Activated CD8-positive, alpha-beta T cell treated with anti-CD3 and anti-CD28 coated beads for 36 hours (primary cell): ENCODE results near the gene AGAP2. TPM values are rescaled to one million over a fixed set of nuclear protein-coding genes. Genes with fewer than 3 reads are reported as not detected.
A peak's percentile ranks its signal among the peaks of the same experiment; 100 is the strongest.

Source experiments
- ATAC-seq: fragments of 200-7000 bp; cut with Tn5 transposase; one replicate; pipeline ENCODE4 v1.10.0; 2021; ENCODE audit warnings: mild to moderate bottlenecking, moderate library complexity
- CTCF ChIA-PET: fragments of 350-600 bp; sonication (Branson Sonifier 250); formaldehyde crosslinking; loops from one replicate; lab custom pipeline; 2021; ENCODE audit warnings: antibody characterized with exemption; lab: Charles Lee
- POLR2A ChIA-PET: fragments of 350-600 bp; sonication (Branson Sonifier 250); formaldehyde crosslinking; loops from one replicate; lab custom pipeline; 2021; ENCODE audit warnings: antibody characterized with exemption; lab: Charles Lee
- DNase-seq: peaks from one replicate; pipeline ENCODE4 v3.0.0-alpha.2; 2020
- H3K27ac Mint-ChIP-seq: one replicate; pipeline ENCODE4 v1.8.0; 2021; ENCODE audit warnings: mild to moderate bottlenecking, mixed read lengths
- H3K27me3 Mint-ChIP-seq: one replicate; pipeline ENCODE4 v1.8.0; 2021; ENCODE audit warnings: mixed read lengths
- H3K36me3 Mint-ChIP-seq: one replicate; pipeline ENCODE4 v1.8.0; 2021; ENCODE audit warnings: low read depth, mixed read lengths
- H3K4me1 Mint-ChIP-seq: one replicate; pipeline ENCODE4 v1.8.0; 2021; ENCODE audit warnings: low read depth, mixed read lengths
- H3K4me3 Mint-ChIP-seq: one replicate; pipeline ENCODE4 v1.8.0; 2021; ENCODE audit warnings: mild to moderate bottlenecking, moderate library complexity, mixed read lengths
- H3K9me3 Mint-ChIP-seq: one replicate; pipeline ENCODE4 v1.8.0; 2021; ENCODE audit warnings: mixed read lengths
- CTCF ChIP-seq: fragments of 200-600 bp; IDR thresholded peaks from one replicate; pipeline ENCODE4 v1.8.0; 2022; ENCODE audit warnings: antibody characterized with exemption, mild to moderate bottlenecking
- intact Hi-C: fragments of 100-400 bp; cut with micrococcal nuclease; formaldehyde crosslinking; loops from one replicate; pipeline ENCODE4 v1.10.0; 2022
- total RNA-seq, 2 experiments: library from RNA; stranded (reverse); gene quantifications; one replicate each; pipeline ENCODE4 v1.2.3, GENCODE V29; 2021

The AGAP2 gene
- total RNA-seq, 2 experiments from 2014 or later = 22.4 TPM

GRCh38 chr12:57754411-57755193 lies 16.1 kb upstream of the AGAP2 start, which contains the start of gene MARCHF9:
Gene MARCHF9 (plus strand): TSS chr12:57755103. CDS start chr12:57755529, 426 bp downstream.
- H3K9me3 Mint-ChIP-seq = no peaks in the 10 kb centered on the region
- peak within 1 kb of the TSS; percentile 79 for H3K4me3 Mint-ChIP-seq
- peaks cover 40% of the 10 kb centered on the region for H3K36me3 Mint-ChIP-seq
- H3K27ac Mint-ChIP-seq = peak within 1 kb of the TSS; percentile 56
- ChIA-PET CTCF (interaction anchor here (1.0 to 3.0 kb wide), 3 partner anchors 10 to 88 kb away, joined by 3 to 74 read pairs (median 6); partner anchors contain the start of gene CYP27B1), POLR2A (interaction anchor here (0.6 to 2.4 kb wide), 6 partner anchors 10 to 234 kb away, joined by 3 to 9 read pairs (median 6); partner anchors contain the start of genes CYP27B1, DDIT3, EEF1AKMT3 and METTL1)
- intact Hi-C loops = no loop called here
- H3K27me3 Mint-ChIP-seq = no peaks in the 10 kb centered on the region
- peaks cover 56% of the 10 kb centered on the region for H3K4me1 Mint-ChIP-seq
- DNase-seq = peak; percentile 89
- no peak for TF ChIP-seq CTCF
- ATAC-seq = peak; percentile 60

GRCh38 chr12:57753756-57754337 lies 15.3 kb upstream of the AGAP2 start:
- no peak for TF ChIP-seq CTCF
- Mint-ChIP-seq H3K9me3 (no peaks in the 10 kb centered on the region), H3K27me3 (no peaks in the 10 kb centered on the region), H3K4me3 (peak overlapping the region; percentile 74), H3K36me3 (peaks cover 42% of the 10 kb centered on the region), H3K4me1 (peaks cover 54% of the 10 kb centered on the region), H3K27ac (peak overlapping the region; percentile 56)
- ChIA-PET CTCF (interaction anchor here (1.0 to 1.2 kb wide), 2 partner anchors 11 to 89 kb away, joined by 3 to 6 read pairs; no protein-coding TSS in a partner anchor), POLR2A (interaction anchor here (0.6 to 2.3 kb wide), 5 partner anchors 11 to 233 kb away, joined by 3 to 8 read pairs (median 5); partner anchors contain the start of genes CYP27B1 and DDIT3)
- DNase-seq (no peak), ATAC-seq (no peak)
- intact Hi-C loops = no loop called here

GRCh38 chr12:57752668-57753000 lies 14.1 kb upstream of the AGAP2 start:
- no peaks in the 10 kb centered on the region for H3K27me3 Mint-ChIP-seq
- H3K36me3 Mint-ChIP-seq = peaks cover 45% of the 10 kb centered on the region
- no peak for TF ChIP-seq CTCF
- DNase-seq (no peak), ATAC-seq (no peak)
- no peaks in the 10 kb centered on the region for H3K9me3 Mint-ChIP-seq
- CTCF ChIA-PET = interaction anchor here (0.9 to 1.2 kb wide), 2 partner anchors 11 to 12 kb away, joined by 5 to 8 read pairs; no protein-coding TSS in a partner anchor
- H3K4me3 Mint-ChIP-seq = peak overlapping the region; percentile 86
- intact Hi-C loops = no loop called here
- H3K27ac Mint-ChIP-seq = peak overlapping the region; percentile 94
- H3K4me1 Mint-ChIP-seq = peaks cover 54% of the 10 kb centered on the region
- POLR2A ChIA-PET = interaction anchor here (0.8 to 1.2 kb wide), 2 partner anchors 11 to 31 kb away, joined by 3 to 11 read pairs; no protein-coding TSS in a partner anchor

GRCh38 chr12:57751788-57752667 lies 13.5 kb upstream of the AGAP2 start, which contains the start of gene CDK4:
Gene CDK4 (minus strand): TSS chr12:57752310. CDS start chr12:57751717, 593 bp downstream.
- ChIA-PET POLR2A (interaction anchor here (0.8 to 1.2 kb wide), 3 partner anchors 10 to 31 kb away, joined by 3 to 11 read pairs (median 4); partner anchors contain the start of gene CYP27B1), CTCF (interaction anchor here (0.8 to 1.2 kb wide), 3 partner anchors 10 to 31 kb away, joined by 3 to 8 read pairs (median 5); partner anchors contain the start of gene TSFM)
- H3K27me3 Mint-ChIP-seq = no peaks in the 10 kb centered on the region
- peak; percentile 100 for DNase-seq
- peaks cover 53% of the 10 kb centered on the region for H3K4me1 Mint-ChIP-seq
- no peak for TF ChIP-seq CTCF
- H3K36me3 Mint-ChIP-seq = peaks cover 48% of the 10 kb centered on the region
- ATAC-seq = peak; percentile 82
- intact Hi-C loops = no loop called here
- H3K4me3 Mint-ChIP-seq = peak within 1 kb of the TSS; percentile 86
- peak within 1 kb of the TSS; percentile 94 for H3K27ac Mint-ChIP-seq
- no peaks in the 10 kb centered on the region for H3K9me3 Mint-ChIP-seq
